GM21528 (cell line): ENCODE results near the gene SEMA4B.

Experiments
- ATAC-seq: cut with Tn5 transposase; IDR thresholded peaks from one replicate; pipeline ENCODE4 v1.9.1; 2021; ENCODE audit warnings: mild to moderate bottlenecking, moderate library complexity; ENCODE audit not compliant: unreplicated experiment, low FRiP score

Gene SEMA4B

DNA sequence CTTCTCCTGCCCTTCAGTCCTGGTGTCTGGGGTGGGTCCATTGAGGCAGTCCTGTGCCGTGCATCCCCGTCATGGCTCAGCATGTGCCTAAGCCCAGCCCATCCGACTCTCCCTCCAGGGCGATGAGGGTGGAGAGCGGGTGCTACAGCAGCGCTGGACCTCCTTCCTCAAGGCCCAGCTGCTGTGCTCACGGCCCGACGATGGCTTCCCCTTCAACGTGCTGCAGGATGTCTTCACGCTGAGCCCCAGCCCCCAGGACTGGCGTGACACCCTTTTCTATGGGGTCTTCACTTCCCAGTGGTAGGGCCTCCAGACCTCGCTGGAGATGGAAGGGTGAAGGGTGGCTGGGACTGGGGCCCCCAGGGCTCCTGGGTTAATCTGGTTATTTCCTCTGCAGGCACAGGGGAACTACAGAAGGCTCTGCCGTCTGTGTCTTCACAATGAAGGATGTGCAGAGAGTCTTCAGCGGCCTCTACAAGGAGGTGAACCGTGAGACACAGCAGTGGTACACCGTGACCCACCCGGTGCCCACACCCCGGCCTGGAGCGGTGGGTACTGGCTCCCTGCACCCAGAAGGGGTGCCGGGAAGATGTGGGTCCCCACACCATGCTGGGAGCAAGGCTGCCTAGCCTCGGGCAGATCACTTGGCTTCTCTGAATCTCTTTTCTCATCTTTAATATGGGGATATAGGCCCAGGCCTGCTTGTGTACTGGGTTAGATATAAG lies 22.5 kb downstream of the SEMA4B start:
- ATAC-seq = no peak

DNA sequence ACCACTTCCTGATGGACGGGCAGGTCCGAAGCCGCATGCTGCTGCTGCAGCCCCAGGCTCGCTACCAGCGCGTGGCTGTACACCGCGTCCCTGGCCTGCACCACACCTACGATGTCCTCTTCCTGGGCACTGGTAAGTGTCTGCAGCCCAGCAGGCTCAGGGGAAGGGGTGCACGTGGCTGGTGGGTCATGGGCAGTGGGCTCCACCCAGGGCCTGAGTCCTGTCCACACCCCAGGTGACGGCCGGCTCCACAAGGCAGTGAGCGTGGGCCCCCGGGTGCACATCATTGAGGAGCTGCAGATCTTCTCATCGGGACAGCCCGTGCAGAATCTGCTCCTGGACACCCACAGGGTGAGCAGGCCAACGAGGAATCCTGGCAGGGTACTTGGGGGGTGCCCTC lies 23.9 kb downstream of the SEMA4B start:
- no peak for ATAC-seq

DNA sequence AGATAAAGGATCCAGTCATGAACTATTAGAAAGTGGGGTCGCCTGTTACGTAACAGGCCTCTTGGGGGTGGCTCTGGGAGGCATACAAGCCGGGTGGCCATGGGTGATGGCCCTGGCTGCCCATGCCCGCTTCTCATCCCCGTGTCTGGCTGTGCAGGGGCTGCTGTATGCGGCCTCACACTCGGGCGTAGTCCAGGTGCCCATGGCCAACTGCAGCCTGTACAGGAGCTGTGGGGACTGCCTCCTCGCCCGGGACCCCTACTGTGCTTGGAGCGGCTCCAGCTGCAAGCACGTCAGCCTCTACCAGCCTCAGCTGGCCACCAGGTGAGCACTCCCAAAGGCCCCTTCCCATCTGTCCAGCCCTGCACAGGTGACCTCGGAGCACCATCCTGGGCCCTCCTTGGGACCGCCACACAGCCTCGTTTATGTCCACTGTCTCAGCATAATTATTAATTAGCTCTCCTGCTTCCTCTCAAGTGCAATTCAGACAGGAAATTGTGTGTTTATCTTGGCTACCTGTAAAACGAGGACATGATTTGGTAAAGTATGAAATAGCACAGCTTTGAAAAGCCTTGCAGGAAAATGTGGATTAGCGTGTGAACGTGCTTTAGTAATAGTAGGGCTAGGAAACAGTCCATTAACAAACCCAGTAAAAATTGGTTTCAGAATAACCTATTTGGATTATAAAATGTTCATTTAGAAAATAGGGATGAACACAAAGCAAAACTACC lies 24.5 kb downstream of the SEMA4B start:
- no peak for ATAC-seq

DNA sequence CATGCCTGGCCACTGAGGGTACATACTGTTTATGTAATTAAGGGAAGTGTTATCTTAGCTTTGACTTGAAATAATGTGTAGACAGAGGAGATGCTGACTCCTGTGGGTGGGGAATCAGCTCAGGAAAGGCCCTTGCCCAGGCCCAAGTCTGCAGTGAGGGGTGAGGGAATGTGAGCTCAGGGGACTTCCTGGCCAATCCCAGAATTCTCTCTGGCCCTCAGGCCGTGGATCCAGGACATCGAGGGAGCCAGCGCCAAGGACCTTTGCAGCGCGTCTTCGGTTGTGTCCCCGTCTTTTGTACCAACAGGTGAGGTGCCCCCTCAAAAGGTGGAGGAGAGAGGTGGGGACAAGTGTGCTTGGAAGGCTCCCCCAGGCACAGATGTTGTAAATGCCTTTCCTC lies 26.2 kb downstream of the SEMA4B start:
- no peak for ATAC-seq

DNA sequence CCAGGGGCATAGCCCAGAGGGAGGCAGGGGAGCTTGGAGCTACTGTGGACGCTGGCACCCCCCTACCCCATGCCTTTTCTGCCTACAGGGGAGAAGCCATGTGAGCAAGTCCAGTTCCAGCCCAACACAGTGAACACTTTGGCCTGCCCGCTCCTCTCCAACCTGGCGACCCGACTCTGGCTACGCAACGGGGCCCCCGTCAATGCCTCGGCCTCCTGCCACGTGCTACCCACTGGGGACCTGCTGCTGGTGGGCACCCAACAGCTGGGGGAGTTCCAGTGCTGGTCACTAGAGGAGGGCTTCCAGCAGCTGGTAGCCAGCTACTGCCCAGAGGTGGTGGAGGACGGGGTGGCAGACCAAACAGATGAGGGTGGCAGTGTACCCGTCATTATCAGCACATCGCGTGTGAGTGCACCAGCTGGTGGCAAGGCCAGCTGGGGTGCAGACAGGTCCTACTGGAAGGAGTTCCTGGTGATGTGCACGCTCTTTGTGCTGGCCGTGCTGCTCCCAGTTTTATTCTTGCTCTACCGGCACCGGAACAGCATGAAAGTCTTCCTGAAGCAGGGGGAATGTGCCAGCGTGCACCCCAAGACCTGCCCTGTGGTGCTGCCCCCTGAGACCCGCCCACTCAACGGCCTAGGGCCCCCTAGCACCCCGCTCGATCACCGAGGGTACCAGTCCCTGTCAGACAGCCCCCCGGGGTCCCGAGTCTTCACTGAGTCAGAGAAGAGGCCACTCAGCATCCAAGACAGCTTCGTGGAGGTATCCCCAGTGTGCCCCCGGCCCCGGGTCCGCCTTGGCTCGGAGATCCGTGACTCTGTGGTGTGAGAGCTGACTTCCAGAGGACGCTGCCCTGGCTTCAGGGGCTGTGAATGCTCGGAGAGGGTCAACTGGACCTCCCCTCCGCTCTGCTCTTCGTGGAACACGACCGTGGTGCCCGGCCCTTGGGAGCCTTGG lies 27.0 kb downstream of the SEMA4B start:
- no peak for ATAC-seq

DNA sequence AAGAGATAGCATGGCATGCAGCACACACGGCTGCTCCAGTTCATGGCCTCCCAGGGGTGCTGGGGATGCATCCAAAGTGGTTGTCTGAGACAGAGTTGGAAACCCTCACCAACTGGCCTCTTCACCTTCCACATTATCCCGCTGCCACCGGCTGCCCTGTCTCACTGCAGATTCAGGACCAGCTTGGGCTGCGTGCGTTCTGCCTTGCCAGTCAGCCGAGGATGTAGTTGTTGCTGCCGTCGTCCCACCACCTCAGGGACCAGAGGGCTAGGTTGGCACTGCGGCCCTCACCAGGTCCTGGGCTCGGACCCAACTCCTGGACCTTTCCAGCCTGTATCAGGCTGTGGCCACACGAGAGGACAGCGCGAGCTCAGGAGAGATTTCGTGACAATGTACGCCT lies 27.8 kb downstream of the SEMA4B start:
- no peak for ATAC-seq

DNA sequence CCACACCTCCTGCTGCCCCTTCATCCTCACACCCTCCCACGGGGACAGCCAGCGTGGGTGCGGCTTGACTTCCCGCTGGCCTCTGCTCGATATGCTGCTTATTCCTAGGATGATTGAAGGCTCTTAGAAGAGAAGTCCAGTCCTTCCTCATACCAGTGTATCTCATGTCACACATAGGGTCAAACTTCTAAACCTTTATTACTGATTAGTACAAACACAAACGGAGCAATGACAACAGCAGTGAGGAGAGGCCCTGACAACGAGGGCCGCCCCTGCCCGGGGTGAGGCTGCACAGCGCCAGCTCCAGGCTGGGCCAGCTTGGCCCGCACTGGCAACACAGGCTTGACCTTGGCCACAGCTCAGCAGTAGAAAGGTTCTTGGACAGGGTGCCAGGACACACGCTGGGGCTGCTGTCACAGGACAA lies 29.0 kb downstream of the SEMA4B start:
- no peak for ATAC-seq

DNA sequence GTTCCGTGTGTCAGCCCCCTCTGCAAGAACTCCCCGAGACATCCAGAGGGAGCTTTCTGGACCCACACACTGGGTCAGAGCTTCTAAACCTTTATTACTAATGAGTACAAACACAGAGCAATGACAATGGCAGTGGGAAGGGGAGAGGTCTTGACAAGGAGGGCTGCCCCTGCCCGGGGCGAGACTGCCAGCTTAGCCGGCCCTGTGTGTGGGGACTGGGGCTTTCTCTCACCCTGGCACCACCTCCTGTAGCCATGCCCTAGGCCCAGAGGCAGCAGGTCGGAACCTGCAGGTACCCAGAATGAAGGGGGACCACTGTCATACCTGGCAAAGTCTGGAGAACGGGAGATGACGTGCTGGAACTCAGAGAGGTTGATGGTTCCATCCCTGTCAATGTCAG lies 29.5 kb downstream of the SEMA4B start:
- ATAC-seq = no peak

DNA sequence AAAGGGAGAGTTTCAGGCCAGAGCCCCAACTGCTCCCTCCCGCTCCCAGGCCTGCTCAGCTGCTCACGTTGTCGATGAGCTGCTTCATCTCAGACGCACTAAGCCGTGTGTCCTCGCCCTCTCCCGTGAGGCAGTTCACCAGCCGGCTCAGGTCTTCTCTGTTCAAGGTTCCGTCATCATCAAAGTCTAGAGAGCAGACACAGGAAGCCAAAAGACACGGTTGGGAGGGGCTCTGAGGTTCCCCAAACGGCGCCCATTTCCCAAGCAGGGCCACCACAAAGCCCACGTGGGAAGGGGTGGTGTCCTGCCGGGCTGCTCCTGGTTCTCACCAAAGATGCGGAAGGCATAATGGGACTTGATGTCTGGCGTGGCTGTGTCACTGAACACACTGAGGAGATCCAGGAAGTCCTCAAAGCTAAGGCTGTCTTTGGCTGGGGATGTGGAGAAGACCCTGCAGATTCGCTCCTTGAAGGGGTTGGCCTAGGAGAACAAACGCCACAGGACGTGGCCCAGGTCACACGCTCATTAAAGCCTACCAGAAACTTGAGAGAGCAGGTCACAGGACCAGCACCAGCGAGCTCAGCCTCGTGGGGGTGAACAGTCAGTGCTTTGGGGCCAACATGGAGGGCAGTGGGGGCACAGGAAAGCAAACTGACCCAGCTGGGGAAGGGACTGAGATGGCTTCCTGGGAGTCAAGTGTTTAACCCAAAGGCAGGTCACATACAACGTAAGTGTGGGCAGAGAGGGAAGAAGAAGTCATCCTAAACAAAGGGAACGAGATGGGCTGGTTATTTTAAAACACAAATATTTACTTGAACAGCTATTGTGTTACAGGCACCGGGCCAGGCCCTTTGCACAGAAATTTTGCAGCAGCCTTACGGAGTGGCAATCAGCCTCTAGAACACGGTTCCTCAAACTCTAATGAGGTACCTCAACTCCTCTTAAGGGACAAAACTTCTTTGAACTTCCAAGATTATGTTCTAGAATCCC lies 30.2 kb downstream of the SEMA4B start:
- no peak for ATAC-seq

DNA sequence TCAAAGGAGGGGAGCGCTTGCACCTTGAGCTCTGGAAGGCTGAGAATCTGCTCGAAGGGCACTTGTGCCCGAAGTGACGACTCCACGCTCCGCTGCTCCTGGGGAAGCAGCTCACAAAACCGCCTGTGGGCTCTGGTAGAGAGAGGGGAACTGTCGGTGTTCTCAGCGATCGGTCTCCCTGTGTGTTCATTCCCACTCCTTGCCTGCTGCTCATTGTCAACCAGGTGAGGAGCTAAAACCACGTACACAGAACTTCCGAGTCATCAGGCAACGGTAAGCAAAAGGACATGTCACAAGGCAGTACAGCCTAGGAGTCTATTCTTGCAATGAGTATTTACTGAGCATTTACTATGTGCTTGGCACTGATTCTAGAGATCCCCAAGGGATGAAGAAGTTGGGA lies 31.1 kb downstream of the SEMA4B start:
- no peak for ATAC-seq

DNA sequence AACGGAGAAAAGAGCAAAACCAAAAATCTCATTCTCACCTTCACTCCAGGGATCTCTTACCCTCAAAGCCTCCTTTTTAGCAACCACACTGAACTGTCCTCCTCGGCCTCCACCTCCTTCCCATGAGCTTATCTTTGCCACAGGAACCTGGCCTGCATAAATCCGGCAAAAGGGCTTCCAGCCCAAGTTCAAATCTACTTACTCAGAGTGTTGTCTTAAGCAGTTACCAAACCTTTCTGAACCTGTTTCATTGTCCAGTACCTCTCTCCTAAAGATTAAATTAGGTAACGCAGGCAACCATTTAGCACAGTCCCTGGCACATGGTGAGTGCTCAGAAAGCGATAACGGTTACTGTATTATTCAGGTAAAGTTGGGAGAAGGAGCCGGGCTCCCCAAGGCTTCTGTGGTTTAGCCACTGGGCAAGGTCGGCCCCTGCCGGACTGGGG lies 31.8 kb downstream of the SEMA4B start:
- peak; percentile 1 for ATAC-seq

DNA sequence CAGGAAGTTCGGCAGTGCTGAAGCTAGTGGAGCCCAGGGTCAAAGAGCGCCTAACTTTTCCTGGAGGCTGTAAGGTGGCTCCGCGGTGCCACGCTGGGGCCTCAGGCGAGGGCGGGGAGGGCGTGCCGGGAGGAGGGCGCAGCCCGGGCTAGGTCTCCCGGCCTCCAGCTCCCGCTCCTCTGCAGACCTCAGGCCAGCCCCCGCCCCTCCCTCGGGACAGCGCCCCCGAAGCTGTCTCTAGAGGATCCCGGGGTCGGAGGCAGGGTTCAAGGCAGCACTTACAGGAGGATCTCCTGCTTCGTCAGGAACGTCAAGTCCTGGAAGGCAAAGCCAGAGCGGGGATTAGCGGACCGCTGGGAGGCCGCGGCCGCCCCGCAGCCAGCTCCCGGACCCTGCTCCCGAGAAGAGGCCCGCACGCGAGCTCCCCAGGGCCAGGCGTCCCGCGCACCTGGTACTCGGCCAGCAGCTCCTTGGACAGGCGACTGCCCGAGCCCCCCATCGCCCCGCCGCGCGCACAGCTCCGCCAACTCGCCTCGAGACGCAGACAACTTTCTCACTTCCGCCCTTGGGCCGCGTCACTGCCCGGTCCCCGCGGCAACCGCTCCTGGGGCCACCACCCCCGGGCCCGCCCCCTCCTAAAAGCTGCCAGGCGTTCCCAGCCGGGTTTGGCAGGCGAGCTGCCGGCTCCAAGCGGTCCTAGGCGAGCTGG lies 32.4 kb downstream of the SEMA4B start, which contains the start of gene CIB1:
TSS of gene CIB1 (minus strand) at position 555 of the 709 bp plus-strand sequence. CDS start at position 499, 56 bp downstream.
- ATAC-seq = peak; percentile 88

DNA sequence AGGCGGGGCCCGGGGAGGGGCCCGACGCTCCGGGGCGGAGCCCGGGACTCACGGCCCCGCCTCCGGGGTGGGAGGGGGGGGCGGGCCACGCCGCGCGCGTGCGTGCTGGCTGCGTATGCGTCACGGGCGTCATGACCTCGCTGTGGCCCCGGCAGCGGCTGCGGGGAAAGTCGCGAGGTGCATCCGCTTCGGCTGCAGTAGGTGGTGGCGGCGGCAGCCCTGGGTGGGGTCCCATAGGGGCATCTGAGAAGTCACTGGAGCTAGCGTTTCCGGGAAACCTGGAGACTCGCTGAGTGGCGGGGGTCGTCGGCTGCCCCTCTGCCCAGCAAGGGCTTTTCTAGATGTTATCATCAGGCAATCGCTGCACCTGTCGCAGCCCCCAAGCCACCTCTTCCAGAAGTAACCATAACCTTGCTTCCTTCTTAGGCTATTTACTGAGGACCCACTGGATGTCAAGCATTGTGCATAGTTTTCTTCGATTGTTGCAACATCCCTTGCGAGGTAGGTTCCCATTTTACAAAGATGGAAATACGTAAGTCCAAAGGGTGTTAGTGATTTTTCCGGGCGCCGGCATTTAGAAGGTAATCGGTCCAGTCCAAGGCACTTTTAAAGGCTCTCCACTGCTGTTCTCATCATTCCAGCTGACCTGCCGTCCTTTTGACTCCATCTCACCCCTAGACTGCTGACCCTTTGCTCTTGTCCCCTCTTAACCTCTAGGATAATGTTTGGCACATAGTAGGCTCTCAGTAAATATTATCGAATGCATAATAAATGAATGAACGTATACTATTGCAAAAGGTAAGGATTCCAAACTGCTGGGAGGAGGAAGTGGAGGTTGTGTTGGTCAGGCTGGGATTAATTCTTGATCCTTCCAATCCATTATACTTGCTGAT lies 33.2 kb downstream of the SEMA4B start, which contains the start of gene GDPGP1:
TSS of gene GDPGP1 (plus strand) at position 114 of the 893 bp plus-strand sequence. CDS start 6,700 bp downstream, outside the sequence.
- peak; percentile 63 for ATAC-seq

DNA sequence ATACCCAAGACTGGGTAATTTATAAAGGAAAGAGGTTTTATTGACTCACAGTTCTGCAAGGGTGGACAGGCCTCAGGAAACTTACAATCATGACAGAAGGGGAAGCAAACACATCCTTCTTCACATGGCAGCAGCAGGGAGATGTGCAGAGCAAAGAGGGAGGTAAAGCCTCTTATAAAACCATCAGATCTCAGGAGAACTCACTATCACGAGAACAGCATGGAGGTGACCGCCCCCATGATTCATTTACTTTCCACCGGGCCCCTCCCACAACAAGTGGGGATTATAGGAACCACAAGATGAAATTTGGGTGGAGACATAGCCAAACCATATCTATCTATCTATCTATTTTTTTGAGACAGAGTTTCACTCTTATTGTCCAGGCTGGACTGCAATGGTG lies 38.2 kb downstream of the SEMA4B start:
- no peak for ATAC-seq

DNA sequence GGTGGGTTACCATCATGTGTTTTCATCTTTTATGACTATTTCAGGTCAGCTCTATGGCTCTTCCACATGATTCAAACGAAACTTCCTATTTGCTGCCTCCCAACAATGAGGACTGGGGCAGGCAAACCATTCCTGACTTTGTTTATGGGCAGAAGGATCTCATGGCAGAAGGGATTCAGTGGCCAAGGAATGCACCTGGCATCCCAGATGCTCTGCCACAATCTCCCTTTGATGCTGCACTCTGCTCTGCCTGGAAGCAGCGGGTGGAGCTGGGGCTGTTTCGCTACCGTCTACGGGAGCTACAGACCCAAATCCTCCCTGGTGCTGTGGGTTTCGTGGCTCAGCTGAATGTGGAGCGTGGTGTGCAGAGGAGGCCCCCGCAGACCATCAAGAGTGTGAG lies 39.7 kb downstream of the SEMA4B start:
- ATAC-seq = no peak

DNA sequence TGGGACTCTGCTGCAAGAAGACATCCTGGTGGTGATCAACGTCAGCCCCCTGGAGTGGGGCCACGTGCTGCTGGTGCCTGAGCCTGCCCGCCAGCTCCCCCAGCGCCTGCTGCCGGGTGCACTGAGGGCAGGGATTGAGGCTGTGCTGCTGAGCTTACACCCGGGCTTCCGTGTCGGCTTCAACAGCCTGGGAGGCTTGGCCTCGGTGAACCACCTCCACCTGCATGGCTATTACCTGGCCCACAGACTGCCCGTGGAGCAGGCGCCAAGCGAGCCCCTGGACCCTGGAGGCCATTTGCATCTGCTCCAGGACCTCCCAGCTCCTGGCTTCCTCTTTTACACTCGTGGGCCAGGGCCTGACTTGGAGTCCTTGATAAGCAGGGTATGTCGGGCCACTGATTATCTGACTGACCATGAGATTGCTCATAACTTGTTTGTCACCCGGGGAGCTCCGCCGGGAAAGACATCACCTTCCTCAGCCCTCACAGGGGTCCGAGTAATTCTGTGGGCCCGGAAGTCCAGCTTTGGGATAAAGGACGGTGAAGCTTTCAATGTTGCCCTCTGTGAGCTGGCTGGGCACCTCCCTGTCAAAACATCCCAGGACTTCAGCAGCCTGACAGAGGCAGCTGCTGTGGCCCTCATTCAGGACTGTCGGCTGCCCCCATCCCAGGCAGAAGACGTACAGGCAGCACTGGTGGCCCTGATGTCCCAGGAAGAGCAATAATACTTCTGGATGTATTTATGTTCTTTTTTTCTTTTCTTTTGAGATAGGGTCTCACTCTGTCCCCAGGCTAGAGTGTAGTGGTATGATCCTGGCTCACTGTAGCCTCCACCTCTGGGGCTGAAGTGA lies 40.4 kb downstream of the SEMA4B start:
- no peak for ATAC-seq
